Measurements from ENCODE around the gene GRM1. TPM values are rescaled to one million over a fixed set of nuclear protein-coding genes. Genes with fewer than 3 reads are reported as not detected.

GRM1 gene
- total and polyA plus RNA-seq, 2 of the 4 experiments (the other 2 are of a cell fraction), result not detected

GRCh38 chr6:146367061-146367460, 338.2 kb downstream of the GRM1 start:
- no peak overlapping the region for H4K5ac ChIP-seq (ENCODE audit: low read depth, low read length)
- no peak for DNase-seq
- no TSS peak for BruUV-seq (replicated peaks)
- H2BK20ac ChIP-seq (ENCODE audit: low read depth, low read length), result no peak overlapping the region
- no CpG with 5 or more reads among the region's 1 CpG for WGBS, 2 experiments (ENCODE audit: extremely low coverage in 2 of 2, insufficient read length in 1 of 2)
- CTCF ChIA-PET, result no interaction called here
- no peak for ATAC-seq (ENCODE audit: low read depth)
- dilution Hi-C loops (cut with HindIII; ENCODE audit: low sequenced_read_pairs, unreplicated experiment), result no loop called here
- no peaks in the 10 kb centered on the region for H3K36me3 ChIP-seq (ENCODE audit: control insufficient read depth, insufficient read depth, low read length)
- no peaks in the 10 kb centered on the region for H3K27me3 ChIP-seq (ENCODE audit: control insufficient read depth, insufficient read depth, low read length)
- H3K27ac ChIP-seq (ENCODE audit: insufficient read depth, low read length), result no peak overlapping the region
- H3K4me3 ChIP-seq (ENCODE audit: insufficient read depth, low read depth, low read length), result no peak overlapping the region
- no peak overlapping the region for H2BK15ac ChIP-seq (ENCODE audit: low read depth, low read length)
- H3K56ac ChIP-seq (ENCODE audit: extremely low read depth, insufficient read depth, low read length), result no peak overlapping the region
- no peak overlapping the region for H2AK9ac ChIP-seq (replicated peaks; ENCODE audit: low read depth, low read length, poor library complexity)
- H3K4ac ChIP-seq (ENCODE audit: low read depth, low read length), result no peak overlapping the region
- H3K23ac ChIP-seq (ENCODE audit: low read depth, low read length), result no peak overlapping the region
- no peak overlapping the region for H3K18ac ChIP-seq (ENCODE audit: low read depth, low read length)
- intact Hi-C loops (cut with micrococcal nuclease), result no loop called here
- no peak overlapping the region for H3K4me2 ChIP-seq (ENCODE audit: low read depth, low read length)
- POLR2A ChIA-PET (ENCODE audit: unreplicated experiment), result no interaction called here
- H3K14ac ChIP-seq (replicated peaks; ENCODE audit: low read depth, low read length), result no peak overlapping the region
- H3K9ac ChIP-seq (ENCODE audit: low read depth, low read length), result no peak overlapping the region
- TF ChIP-seq SMC3 (IDR thresholded peaks at IDR 0.05; ENCODE audit: low read depth, low read length), result no peak
- no peak for TF ChIP-seq RFX5 (IDR thresholded peaks at IDR 0.05; ENCODE audit: low read depth, low read length)
- TF ChIP-seq CHD1 (IDR thresholded peaks at IDR 0.05; ENCODE audit: low read depth, low read length), result no peak
- TF ChIP-seq MXI1 (IDR thresholded peaks at IDR 0.05; ENCODE audit: borderline replicate concordance, low read depth, low read length), result no peak
- no peak for TF ChIP-seq ELK1 (IDR thresholded peaks at IDR 0.05; ENCODE audit: borderline replicate concordance, low read depth, low read length)
- TF ChIP-seq CEBPB (IDR thresholded peaks at IDR 0.05; ENCODE audit: low read depth, low read length), result no peak
- TF ChIP-seq NFE2L2 (IDR thresholded peaks at IDR 0.05; ENCODE audit: low read depth, low read length), result no peak
- no peak for TF ChIP-seq MAZ (IDR thresholded peaks at IDR 0.05; ENCODE audit: borderline replicate concordance, low read depth, low read length)
- no peak for TF ChIP-seq CTCF (conservative IDR thresholded peaks at IDR 0.05; ENCODE audit: low read depth, low read length)
- TF ChIP-seq USF2 (IDR thresholded peaks at IDR 0.05; ENCODE audit: low read depth, low read length), result no peak
- no peak for TF ChIP-seq RCOR1 (IDR thresholded peaks at IDR 0.05; ENCODE audit: insufficient replicate concordance, low read length)
- TF ChIP-seq RAD21 (IDR thresholded peaks at IDR 0.05; ENCODE audit: low read length), result no peak
- TF ChIP-seq BHLHE40 (IDR thresholded peaks at IDR 0.05; ENCODE audit: low read depth, low read length), result no peak
- TF ChIP-seq POLR2A (IDR thresholded peaks at IDR 0.05; ENCODE audit: low read depth, low read length), result no peak
- H2BK5ac ChIP-seq (ENCODE audit: low read depth, low read length, poor library complexity, severe bottlenecking), result no peak overlapping the region
- H2BK120ac ChIP-seq (ENCODE audit: low read depth, low read length), result no peak overlapping the region
- H2AFZ ChIP-seq (replicated peaks; ENCODE audit: low read length, poor library complexity), result no peak overlapping the region
- H4K20me1 ChIP-seq (ENCODE audit: insufficient read depth, low read length), result no peaks in the 10 kb centered on the region
- H4K8ac ChIP-seq (ENCODE audit: low read depth in 2 of 2, low read length in 2 of 2), result no peak overlapping the region
- no peaks in the 10 kb centered on the region for H3K4me1 ChIP-seq (ENCODE audit: control insufficient read depth, insufficient read depth, low read length)
- in situ Hi-C loops (cut with MboI; ENCODE audit: low sequenced_read_pairs), result no loop called here
- no peak overlapping the region for H4K91ac ChIP-seq (ENCODE audit: insufficient read depth, low read depth, low read length)
- H3K9me1 ChIP-seq (ENCODE audit: insufficient read depth, low read length), result no peaks in the 10 kb centered on the region
- no peaks in the 10 kb centered on the region for H3K9me3 ChIP-seq (ENCODE audit: control insufficient read depth, insufficient read depth, low read length)
- H3K79me1 ChIP-seq (ENCODE audit: low read depth in 1 of 2, low read length in 2 of 2), result no peaks in the 10 kb centered on the region
- H2AK5ac ChIP-seq (ENCODE audit: low read depth, low read length), result no peak overlapping the region

Measured in IMR-90 (cell line).